ENCODE measurements around the gene NID1.

Gene NID1

GRCh38 chr1:235960809-235961208, 104.1 kb downstream of the NID1 start:
- Histone ChIP-seq H3K9me3 (ENCODE audit: insufficient read depth, low read length, severe bottlenecking) (no peaks in the 10 kb centered on the region), H4K20me1 (ENCODE audit: insufficient read depth, low read length) (no peaks in the 10 kb centered on the region), H3K27me3 (ENCODE audit: insufficient read depth, low read length, poor library complexity) (no peaks in the 10 kb centered on the region), H3K4me2 (ENCODE audit: insufficient read depth, low read length) (no peak overlapping the region), H3K4me1 (ENCODE audit: insufficient read depth, low read length) (no peaks in the 10 kb centered on the region), H3K27ac (ENCODE audit: low read length) (no peak overlapping the region), H2AFZ (ENCODE audit: low read depth, low read length) (no peak overlapping the region), H3K9ac (ENCODE audit: low read depth, low read length) (no peak overlapping the region), H3K79me2 (ENCODE audit: insufficient read depth, low read length) (no peaks in the 10 kb centered on the region), H3K36me3 (ENCODE audit: insufficient read depth, low read length) (no peaks in the 10 kb centered on the region), H3K4me3 (ENCODE audit: low read depth in 1 of 2, low read length in 2 of 2) (no peak overlapping the region)
- ATAC-seq (ENCODE audit: insufficient read depth, low read depth), result no peak
- no peak for DNase-seq
- TF ChIP-seq, protein P1, sequence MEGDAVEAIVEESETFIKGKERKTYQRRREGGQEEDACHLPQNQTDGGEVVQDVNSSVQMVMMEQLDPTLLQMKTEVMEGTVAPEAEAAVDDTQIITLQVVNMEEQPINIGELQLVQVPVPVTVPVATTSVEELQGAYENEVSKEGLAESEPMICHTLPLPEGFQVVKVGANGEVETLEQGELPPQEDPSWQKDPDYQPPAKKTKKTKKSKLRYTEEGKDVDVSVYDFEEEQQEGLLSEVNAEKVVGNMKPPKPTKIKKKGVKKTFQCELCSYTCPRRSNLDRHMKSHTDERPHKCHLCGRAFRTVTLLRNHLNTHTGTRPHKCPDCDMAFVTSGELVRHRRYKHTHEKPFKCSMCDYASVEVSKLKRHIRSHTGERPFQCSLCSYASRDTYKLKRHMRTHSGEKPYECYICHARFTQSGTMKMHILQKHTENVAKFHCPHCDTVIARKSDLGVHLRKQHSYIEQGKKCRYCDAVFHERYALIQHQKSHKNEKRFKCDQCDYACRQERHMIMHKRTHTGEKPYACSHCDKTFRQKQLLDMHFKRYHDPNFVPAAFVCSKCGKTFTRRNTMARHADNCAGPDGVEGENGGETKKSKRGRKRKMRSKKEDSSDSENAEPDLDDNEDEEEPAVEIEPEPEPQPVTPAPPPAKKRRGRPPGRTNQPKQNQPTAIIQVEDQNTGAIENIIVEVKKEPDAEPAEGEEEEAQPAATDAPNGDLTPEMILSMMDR (IDR thresholded peaks at IDR 0.05; ENCODE audit: borderline replicate concordance, extremely low read depth, low read length, poor library complexity, severe bottlenecking), result no peak
- no peak for TF ChIP-seq EZH2 (IDR thresholded peaks at IDR 0.05; ENCODE audit: borderline replicate concordance, low read depth, low read length, severe bottlenecking)

GRCh38 chr1:235958021-235958420, 106.9 kb downstream of the NID1 start:
- no peaks in the 10 kb centered on the region for H3K36me3 ChIP-seq (ENCODE audit: insufficient read depth, low read length)
- no peak for DNase-seq
- H3K4me3 ChIP-seq (ENCODE audit: low read depth in 1 of 2, low read length in 2 of 2), result no peak overlapping the region
- no peaks in the 10 kb centered on the region for H4K20me1 ChIP-seq (ENCODE audit: insufficient read depth, low read length)
- no peak overlapping the region for H3K4me2 ChIP-seq (ENCODE audit: insufficient read depth, low read length)
- TF ChIP-seq EZH2 (IDR thresholded peaks at IDR 0.05; ENCODE audit: borderline replicate concordance, low read depth, low read length, severe bottlenecking), result no peak
- TF ChIP-seq, protein P1 (IDR thresholded peaks at IDR 0.05; ENCODE audit: borderline replicate concordance, extremely low read depth, low read length, poor library complexity, severe bottlenecking), result no peak
- no peaks in the 10 kb centered on the region for H3K79me2 ChIP-seq (ENCODE audit: insufficient read depth, low read length)
- H3K4me1 ChIP-seq (ENCODE audit: insufficient read depth, low read length), result no peaks in the 10 kb centered on the region
- no peaks in the 10 kb centered on the region for H3K9me3 ChIP-seq (ENCODE audit: insufficient read depth, low read length, severe bottlenecking)
- no peak overlapping the region for H2AFZ ChIP-seq (ENCODE audit: low read depth, low read length)
- H3K27ac ChIP-seq (ENCODE audit: low read length), result no peak overlapping the region
- no peak for ATAC-seq (ENCODE audit: insufficient read depth, low read depth)
- no peak overlapping the region for H3K9ac ChIP-seq (ENCODE audit: low read depth, low read length)
- H3K27me3 ChIP-seq (ENCODE audit: insufficient read depth, low read length, poor library complexity), result peaks cover 3% of the 10 kb centered on the region

DNA sequence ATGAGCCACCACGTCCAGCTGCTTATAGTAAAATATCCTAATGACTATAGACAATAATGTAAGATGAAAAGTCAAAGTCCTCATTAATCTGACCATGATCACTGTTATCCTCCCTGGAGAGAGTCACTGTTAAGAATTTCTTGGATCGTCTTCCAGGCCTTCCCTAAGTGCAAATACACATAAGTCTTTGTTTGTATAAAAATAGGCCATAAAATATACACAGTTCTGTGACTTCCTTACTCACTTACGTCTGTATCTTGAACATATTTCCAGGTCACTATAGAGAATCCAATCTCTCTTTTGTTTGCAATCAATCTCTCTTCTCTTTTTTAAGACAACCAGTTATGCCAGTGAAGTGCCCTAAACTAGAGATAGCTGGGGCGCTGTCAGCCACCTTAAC, 109.1 kb downstream of the NID1 start:
- no peak overlapping the region for H3K4me2 ChIP-seq (ENCODE audit: insufficient read depth, low read length)
- no peak overlapping the region for H3K9ac ChIP-seq (ENCODE audit: low read depth, low read length)
- ATAC-seq (ENCODE audit: insufficient read depth, low read depth), result no peak
- H3K79me2 ChIP-seq (ENCODE audit: insufficient read depth, low read length), result no peaks in the 10 kb centered on the region
- H4K20me1 ChIP-seq (ENCODE audit: insufficient read depth, low read length), result no peaks in the 10 kb centered on the region
- H3K4me3 ChIP-seq (ENCODE audit: low read depth in 1 of 2, low read length in 2 of 2), result no peak overlapping the region
- no peak overlapping the region for H3K27ac ChIP-seq (ENCODE audit: low read length)
- H3K9me3 ChIP-seq (ENCODE audit: insufficient read depth, low read length, severe bottlenecking), result no peaks in the 10 kb centered on the region
- DNase-seq, result no peak
- H2AFZ ChIP-seq (ENCODE audit: low read depth, low read length), result no peak overlapping the region
- H3K36me3 ChIP-seq (ENCODE audit: insufficient read depth, low read length), result no peaks in the 10 kb centered on the region
- no peaks in the 10 kb centered on the region for H3K4me1 ChIP-seq (ENCODE audit: insufficient read depth, low read length)
- TF ChIP-seq, protein P1 (IDR thresholded peaks at IDR 0.05; ENCODE audit: borderline replicate concordance, extremely low read depth, low read length, poor library complexity, severe bottlenecking), result no peak
- no peak for TF ChIP-seq EZH2 (IDR thresholded peaks at IDR 0.05; ENCODE audit: borderline replicate concordance, low read depth, low read length, severe bottlenecking)
- H3K27me3 ChIP-seq (ENCODE audit: insufficient read depth, low read length, poor library complexity), result peaks cover 3% of the 10 kb centered on the region
